ENCODE results near the gene PDE4C.

Gene PDE4C

DNA sequence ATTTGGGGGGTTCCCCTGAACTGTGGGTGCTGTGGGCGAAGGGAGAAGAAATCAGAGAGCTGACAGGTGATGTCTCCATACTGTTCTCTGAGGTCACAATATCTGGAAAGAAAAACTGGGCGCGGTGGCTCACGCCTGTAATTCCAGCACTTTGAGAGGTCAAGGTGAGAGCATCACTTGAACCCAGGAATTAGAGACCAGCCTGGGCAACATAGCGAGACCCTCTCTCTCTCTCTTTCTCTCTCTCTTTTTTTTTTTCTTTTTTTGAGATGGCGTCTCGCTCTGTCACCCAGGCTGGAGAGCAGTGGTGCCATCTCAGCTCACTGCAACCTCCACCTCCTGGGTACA is 26.1 kb upstream of the PDE4C start:
- Histone ChIP-seq H3K27me3 (ENCODE audit: insufficient read depth, low read depth) (peaks cover 78% of the 10 kb centered on the region), H4K20me1 (ENCODE audit: insufficient read depth) (no peaks in the 10 kb centered on the region), H3K4me1 (ENCODE audit: low read depth, poor library complexity, severe bottlenecking) (no peaks in the 10 kb centered on the region), H3K9ac (no peak overlapping the region), H3K27ac (no peak overlapping the region), H3K79me2 (ENCODE audit: insufficient read depth, low read depth) (no peaks in the 10 kb centered on the region), H3K4me2 (no peak overlapping the region), H3K36me3 (ENCODE audit: insufficient read depth) (no peaks in the 10 kb centered on the region), H2AFZ (ENCODE audit: low read depth) (no peak overlapping the region), H3K4me3 (IDR thresholded peaks at IDR 0.05; ENCODE audit: insufficient read depth, low read depth, low read length) (no peak overlapping the region)
- no peak for TF ChIP-seq CTCF (conservative IDR thresholded peaks at IDR 0.05; ENCODE audit: low read depth, low read length)

GRCh38 chr19:18251587-18252369 is 25.5 kb upstream of the PDE4C start:
- Histone ChIP-seq H3K4me1 (ENCODE audit: low read depth, poor library complexity, severe bottlenecking) (no peaks in the 10 kb centered on the region), H3K27ac (no peak overlapping the region), H3K79me2 (ENCODE audit: insufficient read depth, low read depth) (no peaks in the 10 kb centered on the region), H3K36me3 (ENCODE audit: insufficient read depth) (no peaks in the 10 kb centered on the region), H3K4me2 (no peak overlapping the region), H2AFZ (ENCODE audit: low read depth) (no peak overlapping the region), H4K20me1 (ENCODE audit: insufficient read depth) (no peaks in the 10 kb centered on the region), H3K27me3 (ENCODE audit: insufficient read depth, low read depth) (peaks cover 77% of the 10 kb centered on the region), H3K4me3 (IDR thresholded peaks at IDR 0.05; ENCODE audit: insufficient read depth, low read depth, low read length) (no peak overlapping the region), H3K9ac (no peak overlapping the region)
- peak; percentile 97 for TF ChIP-seq CTCF (conservative IDR thresholded peaks at IDR 0.05; ENCODE audit: low read depth, low read length)

DNA sequence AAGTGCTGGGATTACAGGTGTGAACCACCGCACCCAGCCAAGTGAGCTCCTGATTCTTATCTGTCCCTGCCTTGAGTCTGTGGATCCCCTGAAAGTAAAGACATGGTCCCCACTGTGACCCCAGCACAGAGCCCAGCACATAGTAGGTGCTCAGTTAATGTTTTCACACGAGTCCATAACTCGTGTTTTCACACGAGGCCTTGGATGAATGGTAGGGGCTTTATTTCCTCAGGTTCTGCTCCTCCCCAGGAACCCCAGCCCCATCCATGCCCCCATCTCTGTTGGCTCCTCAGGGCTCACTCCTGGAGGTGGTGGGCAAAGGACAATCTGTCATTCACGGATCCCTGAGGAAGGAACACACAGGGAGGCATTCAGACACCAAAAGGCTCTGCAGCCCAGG is 23.6 kb upstream of the PDE4C start:
- no peak for TF ChIP-seq CTCF (conservative IDR thresholded peaks at IDR 0.05; ENCODE audit: low read depth, low read length)
- H3K27ac ChIP-seq: no peak overlapping the region
- H2AFZ ChIP-seq (ENCODE audit: low read depth): no peak overlapping the region
- no peak overlapping the region for H3K9ac ChIP-seq
- H3K36me3 ChIP-seq (ENCODE audit: insufficient read depth): no peaks in the 10 kb centered on the region
- no peak overlapping the region for H3K4me3 ChIP-seq (IDR thresholded peaks at IDR 0.05; ENCODE audit: insufficient read depth, low read depth, low read length)
- H3K27me3 ChIP-seq (ENCODE audit: insufficient read depth, low read depth): peaks cover 76% of the 10 kb centered on the region
- H4K20me1 ChIP-seq (ENCODE audit: insufficient read depth): no peaks in the 10 kb centered on the region
- H3K4me2 ChIP-seq: no peak overlapping the region
- H3K79me2 ChIP-seq (ENCODE audit: insufficient read depth, low read depth): no peaks in the 10 kb centered on the region
- no peaks in the 10 kb centered on the region for H3K4me1 ChIP-seq (ENCODE audit: low read depth, poor library complexity, severe bottlenecking)

- Histone ChIP-seq H4K20me1 (ENCODE audit: insufficient read depth) (no peaks in the 10 kb centered on the region), H3K36me3 (ENCODE audit: insufficient read depth) (no peaks in the 10 kb centered on the region), H2AFZ (ENCODE audit: low read depth) (no peak overlapping the region), H3K4me2 (no peak overlapping the region), H3K27me3 (ENCODE audit: insufficient read depth, low read depth) (peaks cover 87% of the 10 kb centered on the region), H3K27ac (no peak overlapping the region), H3K4me1 (ENCODE audit: low read depth, poor library complexity, severe bottlenecking) (no peaks in the 10 kb centered on the region), H3K79me2 (ENCODE audit: insufficient read depth, low read depth) (no peaks in the 10 kb centered on the region), H3K4me3 (IDR thresholded peaks at IDR 0.05; ENCODE audit: insufficient read depth, low read depth, low read length) (no peak overlapping the region), H3K9ac (no peak overlapping the region)
- no peak for TF ChIP-seq CTCF (conservative IDR thresholded peaks at IDR 0.05; ENCODE audit: low read depth, low read length)
Measured at GRCh38 chr19:18245297-18245696, 19.1 kb upstream of the PDE4C start.
